B cell (primary cell): Measurements from ENCODE around the gene SETBP1. TPM values are rescaled to one million over a fixed set of nuclear protein-coding genes. Genes with fewer than 3 reads are reported as not detected.

Source experiments
- ATAC-seq: fragments of 200-7000 bp; cut with Tn5 transposase; one replicate; pipeline ENCODE4 v1.10.0; 2021; ENCODE audit warnings: low read depth, mild to moderate bottlenecking, moderate number of reproducible peaks, moderate library complexity
- CTCF ChIA-PET: fragments of 350-600 bp; sonication (Branson Sonifier 250); formaldehyde crosslinking; loops from one replicate; lab custom pipeline; 2021; ENCODE audit warnings: antibody characterized with exemption, inconsistent platforms; lab: Charles Lee
- POLR2A ChIA-PET: fragments of 350-600 bp; sonication (Branson Sonifier 250); formaldehyde crosslinking; loops from one replicate; lab custom pipeline; 2021; ENCODE audit warnings: antibody characterized with exemption; lab: Charles Lee
- DNase-seq: peaks from one replicate; pipeline ENCODE4 v3.0.0; 2013
- H2AFZ ChIP-seq: 2 replicates; pipeline ENCODE4 v1.6.1; 2012; ENCODE audit warnings: mild to moderate bottlenecking, low read depth, low read length; ENCODE audit not compliant: insufficient read depth, poor library complexity, severe bottlenecking
- H3K27ac ChIP-seq, 2 donors: 1 replicate in 1 of 2; 2 replicates in 1 of 2; pipeline ENCODE4 v1.5.1; 2012 to 2013; ENCODE audit warnings: low read length in 2 of 2, mild to moderate bottlenecking in 2 of 2, moderate library complexity in 1 of 2
- H3K27me3 ChIP-seq, 4 experiments: fragments of 200-600 bp in 1 of 4; sonication (generic) in 1 of 4; replicated peaks in 1 of 4; 1 replicate in 2 of 4; 2 replicates in 2 of 4; pipeline versions ENCODE4 v1.6.1 to v1.7.0; 2013 to 2016; ENCODE audit warnings: low read length in 3 of 4, mild to moderate bottlenecking in 2 of 4, mixed read lengths in 1 of 4, moderate library complexity in 1 of 4; ENCODE audit not compliant: insufficient read depth in 4 of 4, control insufficient read depth in 3 of 4; ENCODE audit errors: control extremely low read depth in 1 of 4
- H3K36me3 ChIP-seq, 2 experiments: replicated peaks in 1 of 2; 1 replicate in 1 of 2; 2 replicates in 1 of 2; pipeline versions ENCODE4 v1.6.1 to v1.7.1; 2013; ENCODE audit warnings: low read length in 1 of 2; ENCODE audit not compliant: insufficient read depth in 2 of 2, control insufficient read depth in 1 of 2; ENCODE audit errors: control extremely low read depth in 1 of 2, extremely low read depth in 1 of 2
- H3K4me1 ChIP-seq, 2 donors: fragments of 200-600 bp in 1 of 2; sonication (generic) in 1 of 2; 1 replicate in 1 of 2; 2 replicates in 1 of 2; pipeline versions ENCODE4 v1.5.1 to v1.6.1; 2013 to 2017; ENCODE audit warnings: low read length in 2 of 2; ENCODE audit not compliant: control insufficient read depth in 2 of 2, insufficient read depth in 2 of 2
- H3K4me2 ChIP-seq: replicated peaks from 2 replicates; pipeline ENCODE3; 2012; ENCODE audit warnings: mild to moderate bottlenecking, low read depth, low read length; ENCODE audit not compliant: poor library complexity, severe bottlenecking
- H3K4me3 ChIP-seq, 5 experiments: fragments of 200-600 bp in 1 of 5; sonication (generic) in 1 of 5; 1 replicate in 3 of 5; 2 replicates in 2 of 5; pipeline versions ENCODE4 v1.5.1 to v1.7.0; 2011 to 2016; ENCODE audit warnings: low read length in 4 of 5, mild to moderate bottlenecking in 4 of 5, low read depth in 2 of 5, control low read depth in 1 of 5, moderate library complexity in 1 of 5; ENCODE audit not compliant: insufficient read depth in 1 of 5; ENCODE audit errors: control extremely low read depth in 1 of 5, extremely low read depth in 1 of 5
- H3K79me2 ChIP-seq: fragments of 200-600 bp; sonication (generic); one replicate; pipeline ENCODE4 v1.6.0; 2016; ENCODE audit warnings: low read length; ENCODE audit not compliant: control insufficient read depth, insufficient read depth
- H3K9ac ChIP-seq: fragments of 200-600 bp; sonication (generic); 2 replicates; pipeline ENCODE4 v1.6.1; 2017; ENCODE audit warnings: mild to moderate bottlenecking, low read length, moderate library complexity
- H3K9me3 ChIP-seq, 3 donors: one replicate each; pipeline versions ENCODE4 v1.6.1 to v1.7.1; 2013; ENCODE audit warnings: low read length in 2 of 3; ENCODE audit not compliant: control insufficient read depth in 2 of 3, insufficient read depth in 1 of 3; ENCODE audit errors: control extremely low read depth in 1 of 3
- H4K20me1 ChIP-seq: 2 replicates; pipeline ENCODE4 v1.6.0; 2012; ENCODE audit warnings: mild to moderate bottlenecking, low read length; ENCODE audit not compliant: insufficient read depth, control insufficient read depth, poor library complexity, severe bottlenecking
- H3K27ac Mint-ChIP-seq: one replicate; pipeline ENCODE4 v1.8.0; 2021; ENCODE audit warnings: mixed read lengths
- H3K27me3 Mint-ChIP-seq: one replicate; pipeline ENCODE4 v1.8.0; 2021; ENCODE audit warnings: mixed read lengths
- H3K4me1 Mint-ChIP-seq: one replicate; pipeline ENCODE4 v1.8.0; 2021; ENCODE audit warnings: mixed read lengths
- H3K4me3 Mint-ChIP-seq: one replicate; pipeline ENCODE4 v1.8.0; 2021; ENCODE audit warnings: mixed read lengths
- H3K9me3 Mint-ChIP-seq: one replicate; pipeline ENCODE4 v1.8.0; 2022; ENCODE audit warnings: mixed read lengths; ENCODE audit not compliant: insufficient read depth
- EZH2 ChIP-seq: IDR thresholded peaks from 2 replicates; pipeline ENCODE4 v1.6.1; 2012; ENCODE audit warnings: borderline replicate concordance, low read depth, mild to moderate bottlenecking, moderate library complexity, low read length; ENCODE audit not compliant: insufficient read depth, poor library complexity, severe bottlenecking
- WGBS: methylation state at CpG from one replicate; pipeline ENCODE4 v1.1.5; 2013; ENCODE audit warnings: missing lambda C conversion rate; ENCODE audit not compliant: insufficient coverage; 5-methylcytosine and 5-hydroxymethylcytosine counted together
- intact Hi-C: fragments of 100-400 bp; cut with micrococcal nuclease; formaldehyde crosslinking; loops from one replicate; pipeline ENCODE4 v1.10.0; 2022
- polyA plus RNA-seq: library from polyadenylated mRNA; depleted of rRNA; stranded (reverse); fragments of >200 nt; gene quantifications from 2 replicates; pipeline ENCODE4 v1.2.3, GENCODE V29; 2012
- total RNA-seq, 2 donors: library from RNA; stranded (reverse); fragments of 120-200 nt in 1 of 2; gene quantifications; 1 replicate in 1 of 2; 2 replicates in 1 of 2; pipeline versions ENCODE4 v1.2.3 to v1.2.4, GENCODE V29; 2013 to 2022
- TF ChIP-seq, protein P1 (sequence below): fragments of 200-600 bp; IDR thresholded peaks from one replicate; pipeline ENCODE4 v1.8.0; 2022; ENCODE audit warnings: antibody characterized with exemption, mild to moderate bottlenecking

The SETBP1 gene
- total and polyA plus RNA-seq, 2 donors (not counting 1 experiment from before 2014, with no cell fraction given) = 15.1 to 129 TPM

DNA sequence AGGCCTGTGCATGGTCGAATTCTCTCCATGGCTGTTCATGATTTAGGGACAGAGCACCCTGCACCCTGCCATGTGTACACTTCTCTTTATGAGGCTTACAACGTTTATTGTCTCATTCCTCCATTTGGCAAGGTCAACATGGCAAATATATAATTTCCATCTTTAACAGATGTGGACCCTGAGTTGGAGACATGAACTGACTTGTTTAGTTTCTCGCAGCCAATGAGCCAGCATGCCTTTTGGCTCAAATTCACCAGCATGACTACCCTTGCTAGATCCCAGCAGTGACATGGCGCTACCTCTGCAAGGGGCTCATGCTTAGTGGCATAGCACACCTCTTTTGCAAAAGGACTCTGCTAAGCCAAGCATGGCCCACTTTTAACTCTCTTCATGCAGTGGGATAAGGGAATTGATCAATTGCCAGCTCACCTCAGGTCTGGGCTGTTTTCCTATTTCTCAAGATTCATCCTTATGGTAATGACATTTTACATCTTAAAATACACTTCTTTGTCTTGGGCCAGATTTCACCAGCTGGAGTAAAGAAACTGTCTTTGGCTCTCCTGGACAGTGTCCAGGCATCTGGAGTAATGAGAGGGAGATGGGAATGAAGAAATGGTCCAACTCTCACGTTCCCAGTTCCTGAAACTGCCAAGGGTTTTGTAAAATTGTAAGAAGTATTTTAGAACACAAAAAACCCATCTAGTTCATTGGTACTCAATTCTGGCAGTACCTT, 159.5 kb downstream of the SETBP1 start:
- Histone ChIP-seq H3K4me2 (no peak overlapping the region), H3K27me3 (no peaks in the 10 kb centered on the region), H3K79me2 (peaks cover 56% of the 10 kb centered on the region), H3K36me3 (peaks cover 0 to 17% of the 10 kb centered on the region in 2 experiments), H4K20me1 (peaks cover 57% of the 10 kb centered on the region), H3K4me3 (no peak overlapping the region), H3K4me1 (peaks cover 33 to 49% of the 10 kb centered on the region in 2 donors), H3K9me3 (peaks cover 0 to 14% (median 9%) of the 10 kb centered on the region in 3 donors), H2AFZ (no peak overlapping the region), H3K27ac (no peak overlapping the region), H3K9ac (no peak overlapping the region)
- ChIA-PET POLR2A (interaction anchor here (1.1 kb wide), 1 partner anchor 130 kb away, joined by 10 read pairs; no protein-coding TSS in a partner anchor), CTCF (interaction anchor here (1.0 kb wide), 1 partner anchor 373 kb away, joined by 4 read pairs; no protein-coding TSS in a partner anchor)
- ATAC-seq (no peak), DNase-seq (no peak)
- Mint-ChIP-seq H3K4me3 (no peak overlapping the region), H3K4me1 (peaks cover 81% of the 10 kb centered on the region), H3K27ac (peak overlapping the region; percentile 75), H3K27me3 (no peaks in the 10 kb centered on the region), H3K9me3 (peaks cover 4% of the 10 kb centered on the region)
- TF ChIP-seq EZH2 = no peak
- TF ChIP-seq, protein P1, sequence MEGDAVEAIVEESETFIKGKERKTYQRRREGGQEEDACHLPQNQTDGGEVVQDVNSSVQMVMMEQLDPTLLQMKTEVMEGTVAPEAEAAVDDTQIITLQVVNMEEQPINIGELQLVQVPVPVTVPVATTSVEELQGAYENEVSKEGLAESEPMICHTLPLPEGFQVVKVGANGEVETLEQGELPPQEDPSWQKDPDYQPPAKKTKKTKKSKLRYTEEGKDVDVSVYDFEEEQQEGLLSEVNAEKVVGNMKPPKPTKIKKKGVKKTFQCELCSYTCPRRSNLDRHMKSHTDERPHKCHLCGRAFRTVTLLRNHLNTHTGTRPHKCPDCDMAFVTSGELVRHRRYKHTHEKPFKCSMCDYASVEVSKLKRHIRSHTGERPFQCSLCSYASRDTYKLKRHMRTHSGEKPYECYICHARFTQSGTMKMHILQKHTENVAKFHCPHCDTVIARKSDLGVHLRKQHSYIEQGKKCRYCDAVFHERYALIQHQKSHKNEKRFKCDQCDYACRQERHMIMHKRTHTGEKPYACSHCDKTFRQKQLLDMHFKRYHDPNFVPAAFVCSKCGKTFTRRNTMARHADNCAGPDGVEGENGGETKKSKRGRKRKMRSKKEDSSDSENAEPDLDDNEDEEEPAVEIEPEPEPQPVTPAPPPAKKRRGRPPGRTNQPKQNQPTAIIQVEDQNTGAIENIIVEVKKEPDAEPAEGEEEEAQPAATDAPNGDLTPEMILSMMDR = no peak
- intact Hi-C loops = loop anchor here (5.0 kb wide), 1 partner anchor 47 kb away; no protein-coding TSS in a partner anchor
- WGBS = 93% methylated on average over 3 of the region's 5 CpGs

GRCh38 chr18:44841221-44841620, 160.5 kb downstream of the SETBP1 start:
- CTCF ChIA-PET = interaction anchor here (0.8 to 1.0 kb wide), 3 partner anchors 12 to 372 kb away, joined by 3 to 4 read pairs (median 3); no protein-coding TSS in a partner anchor
- 95% methylated on average over 3 of the region's 4 CpGs for WGBS
- no peak overlapping the region for H3K27ac Mint-ChIP-seq

More at GRCh38 chr18:44841221-44841620, 160.5 kb downstream of the SETBP1 start:
- peaks cover 0 to 17% of the 10 kb centered on the region in 2 experiments for H3K36me3 ChIP-seq
- DNase-seq (no peak), ATAC-seq (no peak)
- no peak overlapping the region for H3K4me3 ChIP-seq
- H3K4me1 ChIP-seq = peaks cover 34 to 56% of the 10 kb centered on the region in 2 donors
- peaks cover 4% of the 10 kb centered on the region for H3K9me3 Mint-ChIP-seq
- H3K4me1 Mint-ChIP-seq = peaks cover 81% of the 10 kb centered on the region
- intact Hi-C loops = loop anchor here (5.0 kb wide), 1 partner anchor 46 kb away; no protein-coding TSS in a partner anchor
- no peak overlapping the region for H3K27ac ChIP-seq
- H3K9me3 ChIP-seq = peaks cover 0 to 21% (median 9%) of the 10 kb centered on the region in 3 donors
- peaks cover 66% of the 10 kb centered on the region for H3K79me2 ChIP-seq
- no peak overlapping the region for H3K4me2 ChIP-seq
- H3K27me3 Mint-ChIP-seq = no peaks in the 10 kb centered on the region
- TF ChIP-seq, protein P1 = no peak
- no peak for TF ChIP-seq EZH2
- H4K20me1 ChIP-seq = peaks cover 61% of the 10 kb centered on the region
- no peak overlapping the region for H2AFZ ChIP-seq
- no peak overlapping the region for H3K9ac ChIP-seq
- no peak overlapping the region for H3K4me3 Mint-ChIP-seq
- no peaks in the 10 kb centered on the region for H3K27me3 ChIP-seq
- POLR2A ChIA-PET = interaction anchor here (1.1 to 2.3 kb wide), 2 partner anchors 82 to 131 kb away, joined by 6 to 10 read pairs; no protein-coding TSS in a partner anchor
